PC-9 (cell line): ENCODE results near the gene GALNT13. TPM values are rescaled to one million over a fixed set of nuclear protein-coding genes. Genes with fewer than 3 reads are reported as not detected.

Experiments used
- BruUV-seq: library from RNA; stranded (reverse); fragments of 400-500 nt; replicated peaks from 2 replicates; lab custom pipeline; 2021; lab: Mats Ljungman, UMichigan
- CTCF ChIA-PET: fragments of 300-600 bp; sonication (Branson Sonifier 250); formaldehyde crosslinking; loops from one replicate; lab custom pipeline; 2022; ENCODE audit warnings: antibody characterized with exemption; lab: Charles Lee
- POLR2A ChIA-PET: fragments of 300-600 bp; sonication (Branson Sonifier 250); formaldehyde crosslinking; loops from one replicate; lab custom pipeline; 2022; ENCODE audit warnings: antibody characterized with exemption; ENCODE audit not compliant: unreplicated experiment; lab: Charles Lee
- DNase-seq, 2 experiments: peaks; one replicate each; pipeline versions ENCODE4 v3.0.0 to v3.0.0-alpha.2; 2015 to 2022; ENCODE audit warnings: mixed read lengths in 1 of 2
- H2AFZ ChIP-seq: fragments of 200-600 bp; sonication (generic); 2 replicates; pipeline ENCODE4 v1.8.1; 2017; ENCODE audit warnings: antibody characterized with exemption
- H3F3A ChIP-seq: fragments of 200-600 bp; sonication (generic); 2 replicates; pipeline ENCODE4 v1.8.1; 2017; ENCODE audit warnings: antibody characterized with exemption, mild to moderate bottlenecking, low read depth; ENCODE audit not compliant: insufficient read depth
- H3K27ac ChIP-seq: fragments of 200-600 bp; sonication (generic); 2 replicates; pipeline ENCODE4 v1.6.1; 2016; ENCODE audit warnings: mixed run types
- H3K27me3 ChIP-seq: fragments of 200-600 bp; sonication (generic); 2 replicates; pipeline ENCODE4 v1.6.1; 2016; ENCODE audit warnings: low read depth, mixed run types; ENCODE audit not compliant: insufficient read depth
- H3K36me3 ChIP-seq: fragments of 200-600 bp; sonication (generic); 2 replicates; pipeline ENCODE4 v1.6.1; 2016; ENCODE audit warnings: low read depth, mixed run types
- H3K4me1 ChIP-seq: fragments of 200-600 bp; sonication (generic); replicated peaks from 2 replicates; pipeline ENCODE4 v1.6.1; 2016; ENCODE audit warnings: mixed run types; ENCODE audit not compliant: insufficient read depth
- H3K4me2 ChIP-seq: fragments of 200-600 bp; sonication (generic); 2 replicates; pipeline ENCODE4 v1.6.1; 2017; ENCODE audit warnings: mixed run types
- H3K4me3 ChIP-seq: fragments of 200-600 bp; sonication (generic); 2 replicates; pipeline ENCODE4 v1.6.1; 2016; ENCODE audit warnings: mixed run types
- H3K79me2 ChIP-seq: fragments of 200-600 bp; sonication (generic); 2 replicates; pipeline ENCODE4 v1.6.1; 2017; ENCODE audit warnings: low read depth, mixed run types
- H3K9me2 ChIP-seq: fragments of 200-600 bp; sonication (generic); 2 replicates; pipeline ENCODE4 v1.8.1; 2017; ENCODE audit warnings: mild to moderate bottlenecking; ENCODE audit not compliant: insufficient read depth
- H3K9me3 ChIP-seq: fragments of 200-600 bp; sonication (generic); 2 replicates; pipeline ENCODE4 v1.8.1; 2016; ENCODE audit warnings: low read depth; ENCODE audit not compliant: insufficient read depth
- H4K20me1 ChIP-seq: fragments of 200-600 bp; sonication (generic); 2 replicates; pipeline ENCODE4 v1.8.1; 2017; ENCODE audit not compliant: insufficient read depth
- CTCF ChIP-seq: fragments of 200-600 bp; sonication (generic); conservative IDR thresholded peaks from 2 replicates; pipeline ENCODE4 v1.6.1; 2017; ENCODE audit warnings: mixed run types, antibody characterized with exemption, mild to moderate bottlenecking, moderate library complexity
- EZH2 ChIP-seq: fragments of 200-600 bp; sonication (generic); IDR thresholded peaks from 2 replicates; pipeline ENCODE4 v1.8.0; 2017; ENCODE audit warnings: antibody characterized with exemption, low read depth
- intact Hi-C: fragments of 100-400 bp; cut with micrococcal nuclease; formaldehyde crosslinking; loops from one replicate; pipeline ENCODE4 v1.10.0; 2022; ENCODE audit not compliant: unreplicated experiment
- total RNA-seq: library from RNA; stranded (reverse); gene quantifications from 2 replicates; pipeline ENCODE4 v1.2.3, GENCODE V29; 2021

GALNT13 gene
- total RNA-seq, 1 experiment from 2014 or later, result 3.6 TPM

- Histone ChIP-seq H2AFZ (no peak overlapping the region), H3F3A (no peaks in the 10 kb centered on the region), H3K4me1 (no peaks in the 10 kb centered on the region), H3K9me2 (no peaks in the 10 kb centered on the region), H3K4me3 (no peak overlapping the region), H4K20me1 (no peaks in the 10 kb centered on the region), H3K27ac (no peak overlapping the region), H3K4me2 (no peak overlapping the region), H3K36me3 (no peaks in the 10 kb centered on the region), H3K27me3 (no peaks in the 10 kb centered on the region), H3K9me3 (no peaks in the 10 kb centered on the region), H3K79me2 (no peaks in the 10 kb centered on the region)
- no peak for TF ChIP-seq CTCF
- no peak for TF ChIP-seq EZH2
- intact Hi-C loops, result no loop called here
- no TSS peak for BruUV-seq
- no peak for DNase-seq
- ChIA-PET CTCF (no interaction called here), POLR2A (no interaction called here)
These were observed 99.5 kb downstream of the GALNT13 start for GRCh38 chr2:153971250-153971649.

- H3K79me2 ChIP-seq, result no peaks in the 10 kb centered on the region
- no TSS peak for BruUV-seq
- no peaks in the 10 kb centered on the region for H3K36me3 ChIP-seq
- H3K27ac ChIP-seq, result no peak overlapping the region
- H3K4me2 ChIP-seq, result no peak overlapping the region
- no peak for DNase-seq
- no peak overlapping the region for H2AFZ ChIP-seq
- no peak overlapping the region for H3K4me3 ChIP-seq
- intact Hi-C loops, result no loop called here
- ChIA-PET POLR2A (no interaction called here), CTCF (no interaction called here)
- no peaks in the 10 kb centered on the region for H3F3A ChIP-seq
- no peaks in the 10 kb centered on the region for H3K9me2 ChIP-seq
- no peaks in the 10 kb centered on the region for H3K4me1 ChIP-seq
- no peaks in the 10 kb centered on the region for H3K27me3 ChIP-seq
- no peaks in the 10 kb centered on the region for H4K20me1 ChIP-seq
- TF ChIP-seq EZH2 (no peak), CTCF (no peak)
- H3K9me3 ChIP-seq, result no peaks in the 10 kb centered on the region
These were observed 100.1 kb downstream of the GALNT13 start for GRCh38 chr2:153971855-153972254.

- no peak for DNase-seq
- ChIA-PET CTCF (no interaction called here), POLR2A (no interaction called here)
- TF ChIP-seq EZH2 (no peak), CTCF (no peak)
- Histone ChIP-seq H3K9me3 (no peaks in the 10 kb centered on the region), H4K20me1 (no peaks in the 10 kb centered on the region), H3F3A (no peaks in the 10 kb centered on the region), H3K27ac (no peak overlapping the region), H3K79me2 (no peaks in the 10 kb centered on the region), H2AFZ (no peak overlapping the region), H3K4me3 (no peak overlapping the region), H3K4me1 (no peaks in the 10 kb centered on the region), H3K9me2 (no peaks in the 10 kb centered on the region), H3K4me2 (no peak overlapping the region), H3K36me3 (no peaks in the 10 kb centered on the region), H3K27me3 (no peaks in the 10 kb centered on the region)
- intact Hi-C loops, result no loop called here
- BruUV-seq, result no TSS peak
These were observed 100.7 kb downstream of the GALNT13 start for GRCh38 chr2:153972412-153972811.
